H9 (cell line): ENCODE measurements around the gene ZFAND3. TPM values are rescaled to one million over a fixed set of nuclear protein-coding genes. Genes with fewer than 3 reads are reported as not detected.

Experiments
- DNase-seq: peaks from one replicate; pipeline ENCODE4 v3.0.0-alpha.2; 2017
- H2AFZ ChIP-seq: one replicate; pipeline ENCODE4 v1.6.1; 2013; ENCODE audit warnings: mild to moderate bottlenecking, low read length, control low read depth, moderate library complexity
- H2AK5ac ChIP-seq: 2 replicates; pipeline ENCODE4 v1.6.1; 2013; ENCODE audit warnings: low read length, control low read depth, mixed read lengths; ENCODE audit not compliant: insufficient read length
- H2BK120ac ChIP-seq: one replicate; pipeline ENCODE4 v1.6.1; 2013; ENCODE audit warnings: low read depth, mild to moderate bottlenecking, low read length, control low read depth, inconsistent platforms; ENCODE audit not compliant: poor library complexity, severe bottlenecking
- H2BK12ac ChIP-seq: 2 replicates; pipeline ENCODE4 v1.6.1; 2013; ENCODE audit warnings: low read length, control low read depth, mixed read lengths, low read depth; ENCODE audit not compliant: insufficient read length
- H2BK15ac ChIP-seq: 2 replicates; pipeline ENCODE4 v1.6.1; 2013; ENCODE audit warnings: low read depth, low read length, control low read depth
- H2BK20ac ChIP-seq: one replicate; pipeline ENCODE4 v1.6.1; 2013; ENCODE audit warnings: low read depth, mild to moderate bottlenecking, low read length, control low read depth, inconsistent platforms; ENCODE audit not compliant: poor library complexity, severe bottlenecking
- H2BK5ac ChIP-seq: 2 replicates; pipeline ENCODE4 v1.6.1; 2013; ENCODE audit warnings: low read length, control low read depth, mixed read lengths; ENCODE audit not compliant: insufficient read length
- H3K14ac ChIP-seq: 2 replicates; pipeline ENCODE4 v1.6.1; 2013; ENCODE audit warnings: low read length, control low read depth; ENCODE audit not compliant: insufficient read depth
- H3K18ac ChIP-seq: 2 replicates; pipeline ENCODE4 v1.6.1; 2013; ENCODE audit warnings: low read depth, mild to moderate bottlenecking, mixed read lengths, low read length, control low read depth; ENCODE audit not compliant: insufficient read length
- H3K23ac ChIP-seq: 2 replicates; pipeline ENCODE4 v1.6.1; 2013; ENCODE audit warnings: low read length, control low read depth, mixed read lengths, low read depth; ENCODE audit not compliant: insufficient read length
- H3K23me2 ChIP-seq: 2 replicates; pipeline ENCODE4 v1.6.1; 2013; ENCODE audit warnings: low read depth, mild to moderate bottlenecking, mixed read lengths, low read length, control low read depth; ENCODE audit not compliant: insufficient read length, poor library complexity, severe bottlenecking
- H3K27ac ChIP-seq: 2 replicates; pipeline ENCODE4 v1.5.1; 2013; ENCODE audit warnings: low read length, control low read depth, mixed read lengths, low read depth; ENCODE audit not compliant: insufficient read length
- H3K27me3 ChIP-seq: 2 replicates; pipeline ENCODE4 v1.6.1; 2013; ENCODE audit warnings: low read length, control low read depth, inconsistent platforms; ENCODE audit not compliant: insufficient read depth
- H3K4ac ChIP-seq: 2 replicates; pipeline ENCODE4 v1.6.1; 2013; ENCODE audit warnings: low read depth, mild to moderate bottlenecking, control low read depth, inconsistent platforms, low read length, moderate library complexity
- H3K4me1 ChIP-seq: 2 replicates; pipeline ENCODE4 v1.6.1; 2013; ENCODE audit warnings: low read length, control low read depth, inconsistent platforms; ENCODE audit not compliant: insufficient read depth
- H3K4me2 ChIP-seq: 2 replicates; pipeline ENCODE4 v1.6.1; 2013; ENCODE audit warnings: low read length, control low read depth, mixed read lengths; ENCODE audit not compliant: insufficient read length, insufficient read depth
- H3K56ac ChIP-seq: 2 replicates; pipeline ENCODE4 v1.6.1; 2013; ENCODE audit warnings: low read depth, mild to moderate bottlenecking, mixed read lengths, low read length, control low read depth; ENCODE audit not compliant: insufficient read length
- H3K79me1 ChIP-seq: 2 replicates; pipeline ENCODE4 v1.6.1; 2013; ENCODE audit warnings: low read depth, mild to moderate bottlenecking, moderate library complexity, low read length, control low read depth, inconsistent platforms; ENCODE audit not compliant: insufficient read depth, poor library complexity, severe bottlenecking
- H3K79me2 ChIP-seq: 2 replicates; pipeline ENCODE4 v1.6.1; 2013; ENCODE audit warnings: low read length, control low read depth, inconsistent platforms; ENCODE audit not compliant: insufficient read depth
- H3K9ac ChIP-seq: 2 replicates; pipeline ENCODE4 v1.6.1; 2013; ENCODE audit warnings: low read length, control low read depth, mixed read lengths; ENCODE audit not compliant: insufficient read length; ENCODE audit errors: extremely low read depth
- H3K9me3 ChIP-seq: one replicate; pipeline ENCODE4 v1.6.1; 2013; ENCODE audit warnings: low read depth, low read length, inconsistent platforms; ENCODE audit not compliant: control insufficient read depth
- H3T11ph ChIP-seq: one replicate; pipeline ENCODE4 v1.6.1; 2013; ENCODE audit warnings: mild to moderate bottlenecking, low read length, control low read depth, inconsistent platforms
- H4K20me1 ChIP-seq: one replicate; pipeline ENCODE4 v1.6.1; 2013; ENCODE audit not compliant: control insufficient read depth, insufficient read length, insufficient read depth
- H4K5ac ChIP-seq: 2 replicates; pipeline ENCODE4 v1.6.1; 2013; ENCODE audit warnings: low read depth, mild to moderate bottlenecking, mixed read lengths, low read length, control low read depth; ENCODE audit not compliant: insufficient read length
- H4K8ac ChIP-seq: replicated peaks from 2 replicates; pipeline ENCODE4 v1.6.1; 2013; ENCODE audit warnings: low read length, control low read depth, mixed read lengths, low read depth; ENCODE audit not compliant: insufficient read length
- H4K91ac ChIP-seq: 2 replicates; pipeline ENCODE4 v1.6.1; 2013; ENCODE audit warnings: low read depth, mild to moderate bottlenecking, moderate library complexity, mixed read lengths, low read length, control low read depth; ENCODE audit not compliant: insufficient read length
- H3K27ac Mint-ChIP-seq, 3 experiments: 2 replicates in 2 of 3; 3 replicates in 1 of 3; pipeline ENCODE4 v1.8.0; 2020 to 2021; ENCODE audit warnings: mixed read lengths in 3 of 3, mild to moderate bottlenecking in 1 of 3, moderate library complexity in 1 of 3
- H3K27me3 Mint-ChIP-seq: 2 replicates; pipeline ENCODE4 v1.8.0; 2021; ENCODE audit warnings: low read depth, mild to moderate bottlenecking, moderate library complexity, mixed read lengths
- H3K36me3 Mint-ChIP-seq, 3 experiments: 2 replicates in 2 of 3; 3 replicates in 1 of 3; pipeline ENCODE4 v1.8.0; 2020 to 2021; ENCODE audit warnings: low read depth in 3 of 3, mixed read lengths in 3 of 3; ENCODE audit not compliant: insufficient read depth in 1 of 3
- H3K4me1 Mint-ChIP-seq, 2 experiments: 2 replicates each; pipeline ENCODE4 v1.8.0; 2020; ENCODE audit warnings: mixed read lengths in 2 of 2
- H3K4me3 Mint-ChIP-seq, 2 experiments: 2 replicates in 1 of 2; 3 replicates in 1 of 2; pipeline ENCODE4 v1.8.0; 2020 to 2021; ENCODE audit warnings: mild to moderate bottlenecking in 2 of 2, mixed read lengths in 2 of 2, moderate library complexity in 1 of 2
- H3K9me3 Mint-ChIP-seq, 2 experiments: 2 replicates in 1 of 2; 3 replicates in 1 of 2; pipeline ENCODE4 v1.8.0; 2020; ENCODE audit warnings: mild to moderate bottlenecking in 2 of 2, mixed read lengths in 2 of 2, moderate library complexity in 1 of 2
- WGBS: extraction: QIAGEN DNeasy Blood & Tissue Kit; methylation state at CpG from one replicate; pipeline ENCODE4 v1.1.7; 2013; ENCODE audit warnings: missing lambda C conversion rate, low lambda C conversion rate, mixed read lengths; ENCODE audit not compliant: insufficient read length; ENCODE audit errors: extremely low coverage; 5-methylcytosine and 5-hydroxymethylcytosine counted together
- total RNA-seq: library from RNA; stranded (reverse); gene quantifications from 2 replicates; pipeline ENCODE4 v1.2.1, GENCODE V29; 2021
- TF ChIP-seq, protein P1 (sequence below): fragments of 200-600 bp; sonication (generic); conservative IDR thresholded peaks from 3 replicates; pipeline ENCODE4 v1.8.0; 2021; ENCODE audit warnings: antibody characterized with exemption, mild to moderate bottlenecking

Gene ZFAND3
- total RNA-seq, 1 experiment from 2014 or later, result 57.7 TPM

GRCh38 chr6:38034274-38034914, 214.9 kb downstream of the ZFAND3 start:
- H3K27ac ChIP-seq, result no peak overlapping the region
- H3K9ac ChIP-seq, result no peak overlapping the region
- H2BK120ac ChIP-seq, result no peak overlapping the region
- no peaks in the 10 kb centered on the region for H3K79me1 ChIP-seq
- H2BK20ac ChIP-seq, result no peak overlapping the region
- no peak overlapping the region for H2BK15ac ChIP-seq
- no peaks in the 10 kb centered on the region for H3K23me2 ChIP-seq
- H3K36me3 Mint-ChIP-seq, result peaks cover 0 to 3% (median 0%) of the 10 kb centered on the region in 3 experiments; a peak in 2 of 7 replicates
- 0 out of 7 replicates have a peak overlapping the region, but pooled peaks of 1 of the 3 experiments have one; percentile 33 for H3K27ac Mint-ChIP-seq
- H3K27me3 Mint-ChIP-seq, result no peaks in the 10 kb centered on the region
- no peak overlapping the region for H2BK5ac ChIP-seq
- H2AFZ ChIP-seq, result no peak overlapping the region
- H2BK12ac ChIP-seq, result no peak overlapping the region
- no peak overlapping the region for H3K23ac ChIP-seq
- H3K27me3 ChIP-seq, result no peaks in the 10 kb centered on the region
- H3K4me1 ChIP-seq, result peaks cover 6% of the 10 kb centered on the region; the same call in 1 of the 2 replicates
- H3T11ph ChIP-seq, result no peak overlapping the region
- no peaks in the 10 kb centered on the region for H3K79me2 ChIP-seq
- H3K9me3 Mint-ChIP-seq, result peaks cover 0 to 2% of the 10 kb centered on the region in 2 experiments; a peak in 2 of 5 replicates
- H3K56ac ChIP-seq, result no peak overlapping the region
- H2AK5ac ChIP-seq, result no peak overlapping the region
- WGBS, result no CpG with 5 or more reads among the region's 1 CpG
- H3K14ac ChIP-seq, result no peak overlapping the region
- no peak for DNase-seq
- no peak overlapping the region for H4K8ac ChIP-seq
- no peak overlapping the region for H4K91ac ChIP-seq
- no peaks in the 10 kb centered on the region for H4K20me1 ChIP-seq
- no peak overlapping the region for H3K4ac ChIP-seq
- no peak overlapping the region for H4K5ac ChIP-seq
- no peaks in the 10 kb centered on the region for H3K9me3 ChIP-seq
- H3K18ac ChIP-seq, result no peak overlapping the region
- TF ChIP-seq, protein P1, sequence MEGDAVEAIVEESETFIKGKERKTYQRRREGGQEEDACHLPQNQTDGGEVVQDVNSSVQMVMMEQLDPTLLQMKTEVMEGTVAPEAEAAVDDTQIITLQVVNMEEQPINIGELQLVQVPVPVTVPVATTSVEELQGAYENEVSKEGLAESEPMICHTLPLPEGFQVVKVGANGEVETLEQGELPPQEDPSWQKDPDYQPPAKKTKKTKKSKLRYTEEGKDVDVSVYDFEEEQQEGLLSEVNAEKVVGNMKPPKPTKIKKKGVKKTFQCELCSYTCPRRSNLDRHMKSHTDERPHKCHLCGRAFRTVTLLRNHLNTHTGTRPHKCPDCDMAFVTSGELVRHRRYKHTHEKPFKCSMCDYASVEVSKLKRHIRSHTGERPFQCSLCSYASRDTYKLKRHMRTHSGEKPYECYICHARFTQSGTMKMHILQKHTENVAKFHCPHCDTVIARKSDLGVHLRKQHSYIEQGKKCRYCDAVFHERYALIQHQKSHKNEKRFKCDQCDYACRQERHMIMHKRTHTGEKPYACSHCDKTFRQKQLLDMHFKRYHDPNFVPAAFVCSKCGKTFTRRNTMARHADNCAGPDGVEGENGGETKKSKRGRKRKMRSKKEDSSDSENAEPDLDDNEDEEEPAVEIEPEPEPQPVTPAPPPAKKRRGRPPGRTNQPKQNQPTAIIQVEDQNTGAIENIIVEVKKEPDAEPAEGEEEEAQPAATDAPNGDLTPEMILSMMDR, result peak; percentile 73
- peaks cover 25 to 34% of the 10 kb centered on the region in 2 experiments for H3K4me1 Mint-ChIP-seq
- H3K4me3 Mint-ChIP-seq, result no peak overlapping the region
- H3K4me2 ChIP-seq, result no peak overlapping the region
